GM20000 (cell line): ENCODE results near the gene LIAS.

Experiments
- DNase-seq: peaks from one replicate; pipeline ENCODE4 v3.0.0; 2012; ENCODE audit warnings: low spot score
- CTCF ChIP-seq: IDR thresholded peaks from 2 replicates; pipeline ENCODE4 v1.5.1; 2012; ENCODE audit warnings: mild to moderate bottlenecking, control low read depth; ENCODE audit errors: extremely low read depth, missing control alignments

Gene LIAS

DNA sequence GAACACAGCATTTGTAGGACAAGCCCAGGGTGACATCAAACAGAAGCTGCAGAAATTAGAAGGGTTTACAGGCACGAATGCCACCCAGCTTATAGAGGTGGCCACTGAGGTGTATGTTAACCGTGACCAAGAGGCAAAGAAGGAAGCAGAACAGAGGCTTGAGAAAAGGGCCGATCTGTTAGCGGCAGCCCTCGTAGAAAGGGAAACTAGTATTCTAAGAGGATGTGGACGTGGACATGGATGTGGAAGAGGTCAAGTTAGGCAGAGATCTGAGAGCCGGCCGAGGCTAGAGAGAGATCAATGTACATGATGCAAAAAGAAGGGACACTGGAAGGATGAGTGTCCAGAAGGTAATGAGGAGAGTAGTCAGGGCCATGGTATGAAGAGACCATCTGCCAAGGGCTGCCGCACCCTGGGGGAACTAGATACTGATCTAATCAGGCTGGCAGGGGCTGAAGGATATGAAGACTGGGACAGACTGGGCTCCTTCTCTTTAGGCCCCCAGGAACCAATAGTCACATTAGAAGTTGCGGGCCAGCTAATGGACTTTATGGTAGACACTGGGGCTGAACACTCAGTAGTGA lies 27.5 kb downstream of the LIAS start:
- DNase-seq: no peak
- TF ChIP-seq CTCF: no peak

GRCh38 chr4:39490322-39490721 lies 31.5 kb downstream of the LIAS start:
- DNase-seq: no peak
- no peak for TF ChIP-seq CTCF

- no peak for DNase-seq
- TF ChIP-seq CTCF: no peak
Measured at GRCh38 chr4:39494354-39494753, 35.5 kb downstream of the LIAS start.

DNA sequence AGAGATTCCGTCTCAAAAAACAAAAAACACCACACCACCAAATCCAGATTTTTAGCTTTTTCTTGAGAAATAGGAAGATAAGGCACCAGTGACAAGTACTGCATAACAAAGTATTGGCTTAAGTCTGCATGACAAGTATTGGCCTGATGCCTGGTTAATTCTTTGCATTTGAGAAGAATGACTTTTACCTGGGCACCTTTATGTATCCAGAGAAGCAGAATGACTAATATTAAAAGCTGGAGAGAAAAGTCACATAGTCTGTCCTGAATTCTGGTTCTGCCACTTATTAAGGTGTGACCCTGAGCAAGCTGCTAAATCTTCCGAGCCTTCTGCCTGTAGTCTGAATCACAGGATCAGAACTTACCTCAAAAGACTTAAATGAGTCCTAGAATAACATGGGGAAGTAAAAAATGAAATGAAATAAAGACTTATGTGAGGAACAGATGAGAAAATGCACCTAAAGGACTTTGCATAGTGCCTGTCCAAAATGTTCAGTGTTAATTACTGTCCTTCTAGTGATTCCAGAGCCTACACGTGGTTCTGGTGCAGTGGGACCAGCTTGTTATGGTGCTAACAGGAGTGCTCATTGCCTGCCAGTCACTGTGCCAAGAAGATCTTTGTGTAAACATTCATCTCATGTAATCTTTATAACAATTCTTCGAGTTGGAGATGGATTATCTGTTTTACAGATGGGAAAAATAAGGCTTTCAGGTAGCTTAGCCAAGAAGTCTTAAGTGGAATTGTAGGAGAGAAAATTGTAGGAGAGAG lies 36.8 kb downstream of the LIAS start:
- no peak for TF ChIP-seq CTCF

DNA sequence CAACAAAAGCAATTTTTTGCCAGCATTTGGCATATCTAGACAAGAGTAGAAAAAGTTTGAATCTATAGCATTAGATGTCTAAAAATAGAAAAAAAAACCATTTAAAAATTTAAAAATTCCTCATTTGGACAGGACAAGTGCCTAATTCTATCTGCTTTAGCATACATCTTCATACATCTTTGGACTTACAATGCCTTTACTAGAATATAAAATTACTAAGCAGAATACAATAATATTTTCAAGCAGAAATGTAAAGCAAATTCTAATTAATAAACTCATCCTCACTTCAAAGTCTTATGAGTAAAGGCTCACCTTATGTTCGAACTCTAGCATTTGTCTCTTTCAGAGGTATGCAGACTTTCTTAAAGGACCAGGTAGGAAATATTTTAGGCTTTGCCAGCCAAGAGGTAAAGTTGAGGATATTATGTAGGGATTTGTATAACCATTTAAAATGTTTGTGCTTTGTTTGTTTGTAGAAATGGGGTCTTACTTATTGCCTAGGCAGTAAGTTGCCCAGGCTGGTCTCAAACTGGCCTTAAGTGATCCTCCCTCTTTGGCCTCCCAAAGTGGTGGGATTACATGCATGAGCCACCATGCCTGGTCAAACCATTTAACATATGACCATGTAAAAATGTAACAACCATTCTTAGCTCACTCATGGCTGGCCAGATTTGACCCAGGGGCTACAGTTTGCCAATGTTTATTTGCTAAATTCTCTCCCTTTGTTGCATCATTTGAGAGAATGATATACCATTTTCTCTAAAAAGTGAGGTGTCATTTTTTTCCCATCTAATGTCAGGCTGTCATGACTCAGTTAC lies 39.3 kb downstream of the LIAS start:
- TF ChIP-seq CTCF: no peak
- DNase-seq: no peak

More for the DNA sequence above, 36.8 kb downstream of the LIAS start:
- DNase-seq: no peak

DNA sequence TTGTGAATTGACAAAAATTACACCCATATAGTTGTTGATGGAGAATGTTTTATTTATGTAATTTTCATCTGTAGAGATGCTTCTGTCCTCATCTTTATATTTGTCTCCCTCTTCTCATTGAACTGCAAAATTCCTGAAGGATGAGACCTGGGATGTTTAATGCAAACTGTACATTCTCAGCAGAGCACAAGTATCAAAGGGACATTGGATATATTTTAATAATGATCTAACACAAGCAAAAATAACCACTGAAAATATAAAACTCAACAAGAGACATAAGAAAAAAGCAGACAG lies 39.8 kb downstream of the LIAS start:
- no peak for DNase-seq

More for the DNA sequence above, 39.8 kb downstream of the LIAS start:
- no peak for TF ChIP-seq CTCF
